Activated CD4-positive, alpha-beta memory T cell treated with anti-CD3 and anti-CD28 coated beads for 36 hours (primary cell): ENCODE data around the gene TPST1. TPM values are rescaled to one million over a fixed set of nuclear protein-coding genes. Genes with fewer than 3 reads are reported as not detected.

Source experiments
- CTCF ChIA-PET: fragments of 350-600 bp; sonication (Branson Sonifier 250); formaldehyde crosslinking; loops from one replicate; lab custom pipeline; 2021; ENCODE audit warnings: antibody characterized with exemption, inconsistent platforms; lab: Charles Lee
- POLR2A ChIA-PET: fragments of 350-600 bp; sonication (Branson Sonifier 250); formaldehyde crosslinking; loops from one replicate; lab custom pipeline; 2021; ENCODE audit warnings: antibody characterized with exemption; lab: Charles Lee
- DNase-seq: peaks from one replicate; pipeline ENCODE4 v3.0.0-alpha.2; 2020
- H3K27ac Mint-ChIP-seq: one replicate; pipeline ENCODE4 v1.8.0; 2021; ENCODE audit warnings: mixed read lengths
- H3K27me3 Mint-ChIP-seq: one replicate; pipeline ENCODE4 v1.8.0; 2021; ENCODE audit warnings: mixed read lengths
- H3K36me3 Mint-ChIP-seq: one replicate; pipeline ENCODE4 v1.8.0; 2021; ENCODE audit warnings: mixed read lengths
- H3K4me1 Mint-ChIP-seq: one replicate; pipeline ENCODE4 v1.8.0; 2021; ENCODE audit warnings: low read depth, mixed read lengths
- H3K4me3 Mint-ChIP-seq: one replicate; pipeline ENCODE4 v1.8.0; 2021; ENCODE audit warnings: mild to moderate bottlenecking, mixed read lengths
- H3K9me3 Mint-ChIP-seq: one replicate; pipeline ENCODE4 v1.8.0; 2021; ENCODE audit warnings: mixed read lengths
- intact Hi-C: fragments of 100-400 bp; cut with micrococcal nuclease; formaldehyde crosslinking; loops from one replicate; pipeline ENCODE4 v1.15.1; 2023
- total RNA-seq, 2 experiments: library from RNA; stranded (reverse); gene quantifications; one replicate each; pipeline ENCODE4 v1.2.3, GENCODE V29; 2021

The TPST1 gene
- total RNA-seq, 2 experiments from 2014 or later, result 0.62 to 0.94 TPM

DNA sequence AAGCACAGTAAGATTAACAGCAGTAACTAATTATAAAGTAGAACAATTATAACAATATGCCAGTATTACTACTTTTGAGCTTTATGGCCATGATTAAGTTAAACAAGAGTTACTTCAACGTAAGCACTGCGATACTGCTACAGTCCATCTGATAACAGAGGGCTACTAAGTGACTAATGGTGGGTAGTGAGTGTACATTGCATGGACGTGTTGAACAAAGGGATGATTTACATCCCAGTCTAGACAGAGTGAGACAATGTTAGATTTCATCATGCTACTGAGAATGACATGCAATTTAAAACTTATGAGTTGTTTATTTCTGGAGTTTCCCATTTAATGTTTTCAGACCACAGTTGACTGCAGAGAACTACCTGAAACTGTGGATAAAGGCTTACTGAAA lies 45.6 kb downstream of the TPST1 start:
- no peaks in the 10 kb centered on the region for H3K36me3 Mint-ChIP-seq
- no peaks in the 10 kb centered on the region for H3K27me3 Mint-ChIP-seq
- CTCF ChIA-PET, result no interaction called here
- no peak overlapping the region for H3K4me3 Mint-ChIP-seq
- H3K4me1 Mint-ChIP-seq, result no peaks in the 10 kb centered on the region
- POLR2A ChIA-PET, result no interaction called here
- H3K9me3 Mint-ChIP-seq, result no peaks in the 10 kb centered on the region
- H3K27ac Mint-ChIP-seq, result no peak overlapping the region
- no peak for DNase-seq
- intact Hi-C loops, result no loop called here

GRCh38 chr7:66255534-66256100 lies 50.5 kb downstream of the TPST1 start:
- Mint-ChIP-seq H3K36me3 (no peaks in the 10 kb centered on the region), H3K4me3 (no peak overlapping the region), H3K27ac (no peak overlapping the region), H3K4me1 (no peaks in the 10 kb centered on the region), H3K27me3 (peaks cover 3% of the 10 kb centered on the region), H3K9me3 (no peaks in the 10 kb centered on the region)
- intact Hi-C loops, result no loop called here
- CTCF ChIA-PET, result no interaction called here
- POLR2A ChIA-PET, result no interaction called here
- DNase-seq, result no peak

GRCh38 chr7:66256281-66256680 lies 51.1 kb downstream of the TPST1 start:
- intact Hi-C loops, result no loop called here
- CTCF ChIA-PET, result no interaction called here
- Mint-ChIP-seq H3K9me3 (no peaks in the 10 kb centered on the region), H3K27me3 (peaks cover 7% of the 10 kb centered on the region), H3K4me3 (no peak overlapping the region), H3K27ac (no peak overlapping the region), H3K36me3 (no peaks in the 10 kb centered on the region), H3K4me1 (no peaks in the 10 kb centered on the region)
- POLR2A ChIA-PET, result no interaction called here
- DNase-seq, result no peak

DNA sequence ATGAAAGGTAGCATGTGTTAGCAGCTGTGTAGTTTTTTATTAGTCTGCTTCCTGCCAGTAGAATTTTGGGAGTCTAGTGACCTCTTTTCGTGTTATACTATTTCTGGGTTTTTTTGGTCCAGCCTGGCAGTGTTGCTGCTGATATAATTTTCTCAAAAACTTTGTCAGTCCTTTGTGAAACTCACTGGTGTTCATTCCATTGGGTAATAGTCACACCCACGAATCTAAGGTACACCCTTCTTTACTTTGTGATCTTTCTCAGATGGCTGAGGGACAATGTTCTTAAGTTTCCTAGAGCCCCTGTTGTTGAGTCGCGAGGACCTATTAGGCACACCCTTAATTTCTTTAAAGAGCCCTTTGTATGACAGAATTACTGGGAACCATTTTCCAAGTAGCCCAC lies 52.3 kb downstream of the TPST1 start:
- Mint-ChIP-seq H3K27me3 (peaks cover 10% of the 10 kb centered on the region), H3K9me3 (no peaks in the 10 kb centered on the region), H3K4me3 (no peak overlapping the region), H3K36me3 (no peaks in the 10 kb centered on the region), H3K4me1 (no peaks in the 10 kb centered on the region), H3K27ac (no peak overlapping the region)
- POLR2A ChIA-PET, result no interaction called here
- no peak for DNase-seq
- CTCF ChIA-PET, result no interaction called here
- intact Hi-C loops, result no loop called here

GRCh38 chr7:66258409-66258808 lies 53.3 kb downstream of the TPST1 start:
- DNase-seq, result no peak
- Mint-ChIP-seq H3K27me3 (peaks cover 11% of the 10 kb centered on the region), H3K36me3 (no peaks in the 10 kb centered on the region), H3K27ac (no peak overlapping the region), H3K9me3 (peaks cover under 1% of the 10 kb centered on the region), H3K4me3 (no peak overlapping the region), H3K4me1 (no peaks in the 10 kb centered on the region)
- ChIA-PET CTCF (no interaction called here), POLR2A (no interaction called here)
- intact Hi-C loops, result no loop called here

- intact Hi-C loops, result no loop called here
- H3K9me3 Mint-ChIP-seq, result peaks cover 26% of the 10 kb centered on the region
- CTCF ChIA-PET, result no interaction called here
- H3K36me3 Mint-ChIP-seq, result peaks cover 12% of the 10 kb centered on the region
- H3K4me3 Mint-ChIP-seq, result no peak overlapping the region
- no peak overlapping the region for H3K27ac Mint-ChIP-seq
- DNase-seq, result no peak
- peaks cover 13% of the 10 kb centered on the region for H3K27me3 Mint-ChIP-seq
- H3K4me1 Mint-ChIP-seq, result no peaks in the 10 kb centered on the region
- POLR2A ChIA-PET, result no interaction called here
Measured at GRCh38 chr7:66261941-66262340, 56.8 kb downstream of the TPST1 start.

DNA sequence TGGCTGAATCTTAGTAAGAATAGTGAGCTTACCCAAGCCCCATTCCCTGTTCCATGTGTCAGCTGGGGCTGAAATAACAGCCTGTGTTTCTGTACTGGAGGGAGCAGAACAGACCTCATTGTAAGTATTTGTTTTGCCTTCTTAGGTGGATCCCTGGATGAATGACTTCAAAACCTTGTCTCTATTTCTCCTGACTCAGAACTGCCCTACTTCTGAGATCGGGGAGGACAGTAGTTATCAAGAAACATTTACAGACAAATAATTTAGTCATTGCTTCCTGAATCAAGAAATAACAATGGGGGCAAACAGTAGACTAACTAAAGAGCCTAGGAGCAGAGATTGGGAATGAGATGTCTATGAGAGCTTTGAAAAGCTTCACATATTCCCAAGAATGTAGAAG lies 58.8 kb downstream of the TPST1 start:
- ChIA-PET POLR2A (no interaction called here), CTCF (no interaction called here)
- H3K27me3 Mint-ChIP-seq, result peaks cover 11% of the 10 kb centered on the region
- no peak overlapping the region for H3K4me3 Mint-ChIP-seq
- no peak overlapping the region for H3K27ac Mint-ChIP-seq
- H3K4me1 Mint-ChIP-seq, result no peaks in the 10 kb centered on the region
- intact Hi-C loops, result no loop called here
- peaks cover 12% of the 10 kb centered on the region for H3K36me3 Mint-ChIP-seq
- DNase-seq, result no peak
- H3K9me3 Mint-ChIP-seq, result peaks cover 26% of the 10 kb centered on the region

GRCh38 chr7:66265566-66265965 lies 60.4 kb downstream of the TPST1 start:
- intact Hi-C loops, result no loop called here
- peaks cover 26% of the 10 kb centered on the region for H3K9me3 Mint-ChIP-seq
- H3K4me1 Mint-ChIP-seq, result no peaks in the 10 kb centered on the region
- POLR2A ChIA-PET, result no interaction called here
- CTCF ChIA-PET, result no interaction called here
- peaks cover 12% of the 10 kb centered on the region for H3K36me3 Mint-ChIP-seq
- peaks cover 10% of the 10 kb centered on the region for H3K27me3 Mint-ChIP-seq
- no peak overlapping the region for H3K4me3 Mint-ChIP-seq
- no peak overlapping the region for H3K27ac Mint-ChIP-seq
- no peak for DNase-seq

DNA sequence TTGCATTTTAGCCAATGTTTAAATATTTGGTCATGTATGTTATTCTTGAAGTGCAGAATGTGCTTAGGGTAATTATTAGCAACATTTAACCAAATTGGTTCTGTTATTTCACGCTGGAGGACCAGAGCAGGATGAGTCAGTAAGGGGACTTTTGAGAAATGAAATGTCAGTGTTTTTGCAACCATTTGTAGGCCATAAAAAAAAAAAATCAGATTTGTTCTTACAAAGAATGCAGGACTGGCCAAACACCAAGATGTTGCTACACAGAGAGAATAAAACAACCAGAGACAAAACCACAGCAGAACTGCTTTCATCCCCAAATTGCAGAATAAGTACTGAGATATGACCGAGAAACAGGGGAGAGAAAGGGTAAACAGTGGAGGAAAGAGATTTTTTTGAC lies 62.1 kb downstream of the TPST1 start:
- intact Hi-C loops, result no loop called here
- H3K4me1 Mint-ChIP-seq, result no peaks in the 10 kb centered on the region
- H3K27ac Mint-ChIP-seq, result no peak overlapping the region
- H3K27me3 Mint-ChIP-seq, result peaks cover 6% of the 10 kb centered on the region
- CTCF ChIA-PET, result no interaction called here
- H3K9me3 Mint-ChIP-seq, result peaks cover 26% of the 10 kb centered on the region
- H3K4me3 Mint-ChIP-seq, result no peak overlapping the region
- POLR2A ChIA-PET, result no interaction called here
- no peak for DNase-seq
- peaks cover 12% of the 10 kb centered on the region for H3K36me3 Mint-ChIP-seq

DNA sequence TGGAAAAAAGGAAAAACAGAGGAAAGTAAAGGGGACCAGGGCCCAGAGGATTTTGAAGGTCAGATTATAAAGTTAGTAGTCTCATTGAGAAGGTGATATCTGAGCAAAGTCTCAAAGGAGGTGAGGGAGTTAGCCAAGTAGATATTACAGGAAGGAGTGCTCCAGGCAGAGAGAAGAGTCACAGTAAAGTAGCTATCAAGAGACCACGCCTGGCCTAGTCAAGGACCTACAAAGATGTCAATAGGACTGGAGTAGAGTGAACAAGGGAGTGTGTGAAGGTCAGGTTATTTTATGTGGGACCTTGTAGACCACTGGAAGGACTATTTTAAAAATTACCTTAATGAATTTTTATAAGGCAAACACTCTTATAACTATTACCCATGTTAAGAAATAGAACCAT lies 64.8 kb downstream of the TPST1 start:
- POLR2A ChIA-PET, result no interaction called here
- Mint-ChIP-seq H3K9me3 (peaks cover 13% of the 10 kb centered on the region), H3K27ac (no peak overlapping the region), H3K27me3 (peaks cover 1% of the 10 kb centered on the region), H3K36me3 (peaks cover 6% of the 10 kb centered on the region), H3K4me3 (no peak overlapping the region), H3K4me1 (no peaks in the 10 kb centered on the region)
- intact Hi-C loops, result no loop called here
- CTCF ChIA-PET, result no interaction called here
- DNase-seq, result no peak

- ChIA-PET CTCF (no interaction called here), POLR2A (no interaction called here)
- no peaks in the 10 kb centered on the region for H3K9me3 Mint-ChIP-seq
- H3K4me3 Mint-ChIP-seq, result no peak overlapping the region
- intact Hi-C loops, result no loop called here
- H3K36me3 Mint-ChIP-seq, result no peaks in the 10 kb centered on the region
- DNase-seq, result no peak
- H3K27ac Mint-ChIP-seq, result no peak overlapping the region
- H3K27me3 Mint-ChIP-seq, result peaks cover 1% of the 10 kb centered on the region
- no peaks in the 10 kb centered on the region for H3K4me1 Mint-ChIP-seq
Measured at GRCh38 chr7:66272321-66272720, 67.2 kb downstream of the TPST1 start.

- POLR2A ChIA-PET, result interaction anchor here (0.6 kb wide), 1 partner anchor 182 kb away, joined by 5 read pairs; no protein-coding TSS in a partner anchor
- CTCF ChIA-PET, result no interaction called here
- Mint-ChIP-seq H3K4me1 (no peaks in the 10 kb centered on the region), H3K4me3 (no peak overlapping the region), H3K27me3 (peaks cover 1% of the 10 kb centered on the region), H3K9me3 (no peaks in the 10 kb centered on the region), H3K36me3 (no peaks in the 10 kb centered on the region), H3K27ac (no peak overlapping the region)
- intact Hi-C loops, result no loop called here
- no peak for DNase-seq
Measured at GRCh38 chr7:66276363-66276762, 71.2 kb downstream of the TPST1 start.

DNA sequence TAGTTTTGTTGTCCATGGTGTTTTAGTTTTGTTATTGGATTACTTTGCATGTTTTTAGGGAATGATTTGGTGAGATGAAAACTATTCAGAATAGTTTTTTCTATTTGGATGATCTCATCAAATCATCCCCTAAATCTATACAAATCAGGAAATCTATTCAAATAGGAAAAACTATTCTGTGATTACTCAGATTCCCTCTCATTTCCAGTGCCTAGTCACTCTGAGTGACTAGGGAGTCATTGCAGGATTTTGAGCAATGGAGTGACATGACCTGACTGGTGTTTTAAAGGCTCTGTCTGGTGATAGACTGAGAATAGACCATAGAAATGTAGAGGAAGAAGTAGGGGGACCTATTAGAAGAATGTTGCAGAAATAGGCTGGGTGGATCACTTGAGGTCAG lies 72.4 kb downstream of the TPST1 start:
- no peaks in the 10 kb centered on the region for H3K4me1 Mint-ChIP-seq
- ChIA-PET POLR2A (no interaction called here), CTCF (no interaction called here)
- no peaks in the 10 kb centered on the region for H3K36me3 Mint-ChIP-seq
- intact Hi-C loops, result no loop called here
- H3K27ac Mint-ChIP-seq, result no peak overlapping the region
- DNase-seq, result no peak
- H3K9me3 Mint-ChIP-seq, result no peaks in the 10 kb centered on the region
- H3K27me3 Mint-ChIP-seq, result no peaks in the 10 kb centered on the region
- H3K4me3 Mint-ChIP-seq, result no peak overlapping the region
